Calu3 (cell line): ENCODE results near the gene SEL1L. TPM values are rescaled to one million over a fixed set of nuclear protein-coding genes. Genes with fewer than 3 reads are reported as not detected.

Experiments
- BruUV-seq: library from RNA; stranded (reverse); fragments of 400-500 nt; replicated peaks from 2 replicates; lab custom pipeline; 2021; lab: Mats Ljungman, UMichigan
- CTCF ChIA-PET: fragments of 300-600 bp; sonication (Branson Sonifier 250); formaldehyde crosslinking; loops from one replicate; lab custom pipeline; 2022; ENCODE audit warnings: antibody characterized with exemption; lab: Charles Lee
- DNase-seq: peaks from one replicate; pipeline ENCODE4 v3.0.0; 2022
- H3K27ac Mint-ChIP-seq: one replicate; pipeline ENCODE4 v1.8.0; 2022; ENCODE audit warnings: mixed read lengths; ENCODE audit not compliant: unreplicated experiment
- H3K27me3 Mint-ChIP-seq: one replicate; pipeline ENCODE4 v1.8.0; 2022; ENCODE audit warnings: mixed read lengths; ENCODE audit not compliant: unreplicated experiment
- H3K36me3 Mint-ChIP-seq: one replicate; pipeline ENCODE4 v1.8.0; 2022; ENCODE audit warnings: mild to moderate bottlenecking, moderate library complexity, mixed read lengths; ENCODE audit not compliant: insufficient read depth, unreplicated experiment
- H3K4me1 Mint-ChIP-seq: one replicate; pipeline ENCODE4 v1.8.0; 2022; ENCODE audit warnings: mild to moderate bottlenecking, low read depth, mixed read lengths; ENCODE audit not compliant: unreplicated experiment
- H3K4me3 Mint-ChIP-seq: one replicate; pipeline ENCODE4 v1.8.0; 2022; ENCODE audit warnings: mild to moderate bottlenecking, low read depth, moderate library complexity, mixed read lengths; ENCODE audit not compliant: unreplicated experiment
- H3K9me3 Mint-ChIP-seq: one replicate; pipeline ENCODE4 v1.8.0; 2022; ENCODE audit warnings: low read depth, mixed read lengths; ENCODE audit not compliant: unreplicated experiment
- intact Hi-C: fragments of 100-400 bp; cut with micrococcal nuclease; formaldehyde crosslinking; loops from one replicate; pipeline ENCODE4 v1.10.0; 2022; ENCODE audit not compliant: unreplicated experiment
- total RNA-seq: library from RNA; stranded (reverse); gene quantifications from 2 replicates; pipeline ENCODE4 v1.2.3, GENCODE V29; 2022
- TF ChIP-seq, protein P1 (sequence below): fragments of 200-600 bp; IDR thresholded peaks from one replicate; pipeline ENCODE4 v1.8.0; 2022; ENCODE audit warnings: antibody characterized with exemption; ENCODE audit not compliant: unreplicated experiment

The SEL1L gene
- total RNA-seq, 1 experiment from 2014 or later: 95.4 TPM

GRCh38 chr14:81441626-81442134 lies 92.0 kb downstream of the SEL1L start:
- Mint-ChIP-seq H3K9me3 (peaks cover 4% of the 10 kb centered on the region), H3K36me3 (peaks cover 1% of the 10 kb centered on the region), H3K27me3 (peaks cover 80% of the 10 kb centered on the region), H3K27ac (no peak overlapping the region), H3K4me1 (peaks cover 7% of the 10 kb centered on the region), H3K4me3 (no peak overlapping the region)
- BruUV-seq: no TSS peak
- TF ChIP-seq, protein P1, sequence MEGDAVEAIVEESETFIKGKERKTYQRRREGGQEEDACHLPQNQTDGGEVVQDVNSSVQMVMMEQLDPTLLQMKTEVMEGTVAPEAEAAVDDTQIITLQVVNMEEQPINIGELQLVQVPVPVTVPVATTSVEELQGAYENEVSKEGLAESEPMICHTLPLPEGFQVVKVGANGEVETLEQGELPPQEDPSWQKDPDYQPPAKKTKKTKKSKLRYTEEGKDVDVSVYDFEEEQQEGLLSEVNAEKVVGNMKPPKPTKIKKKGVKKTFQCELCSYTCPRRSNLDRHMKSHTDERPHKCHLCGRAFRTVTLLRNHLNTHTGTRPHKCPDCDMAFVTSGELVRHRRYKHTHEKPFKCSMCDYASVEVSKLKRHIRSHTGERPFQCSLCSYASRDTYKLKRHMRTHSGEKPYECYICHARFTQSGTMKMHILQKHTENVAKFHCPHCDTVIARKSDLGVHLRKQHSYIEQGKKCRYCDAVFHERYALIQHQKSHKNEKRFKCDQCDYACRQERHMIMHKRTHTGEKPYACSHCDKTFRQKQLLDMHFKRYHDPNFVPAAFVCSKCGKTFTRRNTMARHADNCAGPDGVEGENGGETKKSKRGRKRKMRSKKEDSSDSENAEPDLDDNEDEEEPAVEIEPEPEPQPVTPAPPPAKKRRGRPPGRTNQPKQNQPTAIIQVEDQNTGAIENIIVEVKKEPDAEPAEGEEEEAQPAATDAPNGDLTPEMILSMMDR: no peak
- CTCF ChIA-PET: no interaction called here
- intact Hi-C loops: no loop called here
- DNase-seq: no peak

DNA sequence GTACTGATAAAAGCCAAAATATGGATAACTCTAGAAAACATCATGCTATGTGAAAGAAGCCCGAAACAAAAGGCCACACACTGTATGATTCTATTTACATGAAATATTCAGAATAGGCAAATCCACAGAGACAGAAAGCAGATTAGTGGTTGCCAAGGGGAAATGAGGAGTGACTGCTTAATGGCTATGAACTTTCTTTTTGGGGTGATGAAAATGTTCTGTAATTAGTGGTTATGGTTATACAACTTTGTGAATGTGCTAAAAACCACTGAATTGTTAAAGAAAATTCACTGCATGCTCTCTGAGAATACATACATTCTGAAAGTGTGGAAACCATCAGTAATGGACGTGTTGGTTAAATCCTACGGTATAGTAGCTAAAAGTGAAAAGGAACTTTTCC lies 93.6 kb downstream of the SEL1L start:
- BruUV-seq: no TSS peak
- H3K4me1 Mint-ChIP-seq: peaks cover 12% of the 10 kb centered on the region
- TF ChIP-seq, protein P1: no peak
- H3K9me3 Mint-ChIP-seq: peaks cover 4% of the 10 kb centered on the region
- H3K36me3 Mint-ChIP-seq: peaks cover 14% of the 10 kb centered on the region
- no peak overlapping the region for H3K4me3 Mint-ChIP-seq
- DNase-seq: no peak
- CTCF ChIA-PET: no interaction called here
- H3K27ac Mint-ChIP-seq: no peak overlapping the region
- H3K27me3 Mint-ChIP-seq: peaks cover 80% of the 10 kb centered on the region
- intact Hi-C loops: no loop called here

DNA sequence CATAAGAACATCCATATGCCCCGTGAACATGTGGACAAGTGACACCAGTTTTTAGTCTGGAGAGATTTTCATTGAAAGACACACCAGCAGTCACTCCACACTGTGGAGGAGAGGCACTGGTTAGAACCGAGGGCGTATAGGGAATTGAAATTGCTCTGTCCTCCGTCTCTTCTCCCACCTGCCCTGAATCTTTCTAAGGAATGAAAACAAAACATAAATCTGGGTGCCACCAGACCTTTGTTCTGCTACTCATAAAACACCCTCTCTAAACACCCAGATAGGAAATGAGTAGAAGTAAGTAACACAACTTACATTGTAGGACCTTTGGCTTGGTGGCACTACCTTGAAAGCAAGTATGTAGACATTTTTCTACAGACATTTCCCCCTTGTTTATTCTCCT lies 96.4 kb downstream of the SEL1L start:
- Mint-ChIP-seq H3K4me3 (peak overlapping the region; percentile 84), H3K9me3 (no peaks in the 10 kb centered on the region), H3K4me1 (peaks cover 16% of the 10 kb centered on the region), H3K27me3 (peaks cover 53% of the 10 kb centered on the region), H3K36me3 (peaks cover 15% of the 10 kb centered on the region), H3K27ac (no peak overlapping the region)
- BruUV-seq: no TSS peak
- CTCF ChIA-PET: no interaction called here
- TF ChIP-seq, protein P1: no peak
- intact Hi-C loops: loop anchor here (2.0 kb wide), 1 partner anchor 36 kb away; the partner anchor contains the start of gene STON2
- no peak for DNase-seq

- Mint-ChIP-seq H3K36me3 (peaks cover 15% of the 10 kb centered on the region), H3K4me1 (peaks cover 16% of the 10 kb centered on the region), H3K4me3 (peak overlapping the region; percentile 84), H3K9me3 (no peaks in the 10 kb centered on the region), H3K27ac (no peak overlapping the region), H3K27me3 (peaks cover 46% of the 10 kb centered on the region)
- CTCF ChIA-PET: interaction anchor here (0.6 to 1.6 kb wide), 4 partner anchors 8 to 186 kb away, joined by 3 to 6 read pairs (median 4); no protein-coding TSS in a partner anchor
- TF ChIP-seq, protein P1: no peak
- TSS peak; percentile 58 for BruUV-seq
- intact Hi-C loops: loop anchor here (2.0 kb wide), 1 partner anchor 36 kb away; the partner anchor contains the start of gene STON2
- DNase-seq: peak; percentile 87
These were observed 97.1 kb downstream of the SEL1L start for GRCh38 chr14:81436296-81437138.
